ENCODE results near the gene SRL. TPM values are rescaled to one million over a fixed set of nuclear protein-coding genes. Genes with fewer than 3 reads are reported as not detected.

SRL gene
- total and polyA plus RNA-seq, 2 of the 4 experiments (the other 2 are of a cell fraction): under 0.01 to 0.14 TPM

DNA sequence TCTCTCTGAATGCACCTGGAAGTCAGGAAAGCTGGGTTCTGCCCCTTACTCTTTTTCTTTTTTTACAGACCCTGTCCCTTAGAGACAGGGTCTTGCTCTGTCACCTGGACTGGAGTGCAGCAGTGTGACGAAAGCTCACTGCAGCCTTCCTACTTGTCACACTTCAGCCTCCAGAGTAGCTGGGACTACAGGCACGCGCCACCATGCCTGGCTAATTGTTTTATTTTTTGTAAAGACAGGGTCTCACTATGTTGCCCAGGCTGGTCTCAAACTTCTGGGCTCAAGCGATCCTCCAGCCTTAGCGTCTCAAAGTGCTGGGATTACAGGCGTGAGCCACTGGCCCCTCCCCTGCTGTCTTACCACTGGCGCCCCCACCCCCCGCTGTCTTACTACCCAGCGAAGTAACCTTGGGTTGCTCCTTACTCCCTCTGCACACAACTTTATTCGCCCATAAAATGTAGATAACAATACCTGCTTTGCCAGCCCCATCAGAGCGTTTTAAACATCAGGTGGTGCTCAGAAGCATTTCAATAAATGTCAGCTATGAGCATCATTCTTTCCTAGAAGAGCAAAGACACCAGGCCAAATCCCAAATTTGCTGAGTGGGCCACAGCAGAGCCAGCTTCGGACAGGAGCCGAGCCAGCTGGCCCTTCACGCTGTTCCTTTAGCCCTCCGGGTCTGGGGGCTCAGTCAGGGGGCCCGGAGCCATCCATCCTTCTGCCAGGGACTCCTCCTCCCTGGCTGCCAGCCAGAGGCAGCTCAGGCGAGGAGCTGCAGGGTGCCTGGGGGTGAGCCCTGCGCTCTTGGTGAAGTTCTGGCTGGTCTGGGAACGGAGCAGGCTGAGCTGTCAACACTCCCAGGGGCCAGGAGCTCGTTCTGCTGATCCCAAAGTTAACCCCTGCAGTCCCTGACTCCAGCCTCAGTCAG, 24.4 kb downstream of the SRL start:
- ChIA-PET POLR2A (ENCODE audit: unreplicated experiment) (no interaction called here), CTCF (interaction anchor here (1.2 kb wide), 1 partner anchor 36 kb away, joined by 3 read pairs; no protein-coding TSS in a partner anchor)
- Histone ChIP-seq H3K27ac (ENCODE audit: insufficient read depth, low read length) (no peak overlapping the region), H3K9me1 (ENCODE audit: insufficient read depth, low read length) (peaks cover 17% of the 10 kb centered on the region), H2BK120ac (ENCODE audit: low read depth, low read length) (peak overlapping the region; percentile 50; the same call in 1 of the 2 replicates), H4K91ac (ENCODE audit: insufficient read depth, low read depth, low read length) (no peak overlapping the region; the same call in 1 of the 2 replicates), H2BK15ac (ENCODE audit: low read depth, low read length) (peak overlapping the region; percentile 50; the same call in 1 of the 3 replicates), H3K4me2 (ENCODE audit: low read depth, low read length) (no peak overlapping the region), H2AK9ac (replicated peaks; ENCODE audit: low read depth, low read length, poor library complexity) (peak overlapping the region; percentile 1), H3K18ac (ENCODE audit: low read depth, low read length) (peak overlapping the region; percentile 7; the same call in 1 of the 2 replicates), H2AK5ac (ENCODE audit: low read depth, low read length) (peak overlapping the region; percentile 82), H3K4ac (ENCODE audit: low read depth, low read length) (peak overlapping the region; percentile 10; the same call in 1 of the 2 replicates), H4K20me1 (ENCODE audit: insufficient read depth, low read length) (no peaks in the 10 kb centered on the region), H3K14ac (replicated peaks; ENCODE audit: low read depth, low read length) (peak overlapping the region; percentile 42; the same call in 1 of the 2 replicates), H3K36me3 (ENCODE audit: control insufficient read depth, insufficient read depth, low read length) (no peaks in the 10 kb centered on the region), H2BK20ac (ENCODE audit: low read depth, low read length) (0 out of 2 replicates have a peak overlapping the region, but pooled peaks have one; percentile 34), H3K27me3 (ENCODE audit: control insufficient read depth, insufficient read depth, low read length) (no peaks in the 10 kb centered on the region), H3K4me3 (ENCODE audit: insufficient read depth, low read depth, low read length) (no peak overlapping the region), H3K79me1 (ENCODE audit: low read depth in 1 of 2, low read length in 2 of 2) (peaks cover 0 to 7% of the 10 kb centered on the region in 2 experiments; a peak in 2 of 4 replicates), H3K9me3 (ENCODE audit: control insufficient read depth, insufficient read depth, low read length) (peaks cover 3% of the 10 kb centered on the region; the same call in 1 of the 2 replicates), H3K9ac (ENCODE audit: low read depth, low read length) (no peak overlapping the region), H2AFZ (replicated peaks; ENCODE audit: low read length, poor library complexity) (peak overlapping the region; percentile 86), H3K23ac (ENCODE audit: low read depth, low read length) (no peak overlapping the region), H4K5ac (ENCODE audit: low read depth, low read length) (peak overlapping the region; percentile 5; the same call in 1 of the 2 replicates), H3K56ac (ENCODE audit: extremely low read depth, insufficient read depth, low read length) (no peak overlapping the region), H3K4me1 (ENCODE audit: control insufficient read depth, insufficient read depth, low read length) (peaks cover 27% of the 10 kb centered on the region), H4K8ac (ENCODE audit: low read depth in 2 of 2, low read length in 2 of 2) (peak overlapping the region in 1 of 2 experiments; percentile 35; a peak in 1 of 4 replicates), H2BK5ac (ENCODE audit: low read depth, low read length, poor library complexity, severe bottlenecking) (no peak overlapping the region)
- WGBS, 2 experiments (ENCODE audit: extremely low coverage in 2 of 2, insufficient read length in 1 of 2): 37% methylated on average over 13 of the region's 20 CpGs; no CpG with 5 or more reads in 1 of the 2 experiments
- intact Hi-C loops (cut with micrococcal nuclease) (no loop called here), dilution Hi-C loops (cut with HindIII; ENCODE audit: low sequenced_read_pairs, unreplicated experiment) (no loop called here), in situ Hi-C loops (cut with MboI; ENCODE audit: low sequenced_read_pairs) (no loop called here)
- DNase-seq (peak; percentile 27), ATAC-seq (ENCODE audit: low read depth) (0 out of 2 replicates have a peak, but pooled peaks have one; percentile 9)
- no TSS peak for BruUV-seq (replicated peaks)
- TF ChIP-seq, protein P1, sequence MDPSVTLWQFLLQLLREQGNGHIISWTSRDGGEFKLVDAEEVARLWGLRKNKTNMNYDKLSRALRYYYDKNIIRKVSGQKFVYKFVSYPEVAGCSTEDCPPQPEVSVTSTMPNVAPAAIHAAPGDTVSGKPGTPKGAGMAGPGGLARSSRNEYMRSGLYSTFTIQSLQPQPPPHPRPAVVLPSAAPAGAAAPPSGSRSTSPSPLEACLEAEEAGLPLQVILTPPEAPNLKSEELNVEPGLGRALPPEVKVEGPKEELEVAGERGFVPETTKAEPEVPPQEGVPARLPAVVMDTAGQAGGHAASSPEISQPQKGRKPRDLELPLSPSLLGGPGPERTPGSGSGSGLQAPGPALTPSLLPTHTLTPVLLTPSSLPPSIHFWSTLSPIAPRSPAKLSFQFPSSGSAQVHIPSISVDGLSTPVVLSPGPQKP (IDR thresholded peaks at IDR 0.05; ENCODE audit: borderline replicate concordance, low read depth, low read length): no peak
- TF ChIP-seq FOS (IDR thresholded peaks at IDR 0.05; ENCODE audit: low read depth, low read length): no peak
- TF ChIP-seq RAD21 (IDR thresholded peaks at IDR 0.05; ENCODE audit: low read length): no peak
- TF ChIP-seq RCOR1 (IDR thresholded peaks at IDR 0.05; ENCODE audit: insufficient replicate concordance, low read length): no peak
- TF ChIP-seq, protein P2, sequence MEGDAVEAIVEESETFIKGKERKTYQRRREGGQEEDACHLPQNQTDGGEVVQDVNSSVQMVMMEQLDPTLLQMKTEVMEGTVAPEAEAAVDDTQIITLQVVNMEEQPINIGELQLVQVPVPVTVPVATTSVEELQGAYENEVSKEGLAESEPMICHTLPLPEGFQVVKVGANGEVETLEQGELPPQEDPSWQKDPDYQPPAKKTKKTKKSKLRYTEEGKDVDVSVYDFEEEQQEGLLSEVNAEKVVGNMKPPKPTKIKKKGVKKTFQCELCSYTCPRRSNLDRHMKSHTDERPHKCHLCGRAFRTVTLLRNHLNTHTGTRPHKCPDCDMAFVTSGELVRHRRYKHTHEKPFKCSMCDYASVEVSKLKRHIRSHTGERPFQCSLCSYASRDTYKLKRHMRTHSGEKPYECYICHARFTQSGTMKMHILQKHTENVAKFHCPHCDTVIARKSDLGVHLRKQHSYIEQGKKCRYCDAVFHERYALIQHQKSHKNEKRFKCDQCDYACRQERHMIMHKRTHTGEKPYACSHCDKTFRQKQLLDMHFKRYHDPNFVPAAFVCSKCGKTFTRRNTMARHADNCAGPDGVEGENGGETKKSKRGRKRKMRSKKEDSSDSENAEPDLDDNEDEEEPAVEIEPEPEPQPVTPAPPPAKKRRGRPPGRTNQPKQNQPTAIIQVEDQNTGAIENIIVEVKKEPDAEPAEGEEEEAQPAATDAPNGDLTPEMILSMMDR (conservative IDR thresholded peaks at IDR 0.05; ENCODE audit: low read depth, low read length): no peak
- TF ChIP-seq CHD1 (IDR thresholded peaks at IDR 0.05; ENCODE audit: low read depth, low read length): no peak
- TF ChIP-seq MAFK (IDR thresholded peaks at IDR 0.05; ENCODE audit: low read depth, low read length): no peak
- TF ChIP-seq MAZ (IDR thresholded peaks at IDR 0.05; ENCODE audit: borderline replicate concordance, low read depth, low read length): no peak
- TF ChIP-seq NFE2L2 (IDR thresholded peaks at IDR 0.05; ENCODE audit: low read depth, low read length): no peak
- TF ChIP-seq SMC3 (IDR thresholded peaks at IDR 0.05; ENCODE audit: low read depth, low read length): no peak
- TF ChIP-seq, protein P3, sequence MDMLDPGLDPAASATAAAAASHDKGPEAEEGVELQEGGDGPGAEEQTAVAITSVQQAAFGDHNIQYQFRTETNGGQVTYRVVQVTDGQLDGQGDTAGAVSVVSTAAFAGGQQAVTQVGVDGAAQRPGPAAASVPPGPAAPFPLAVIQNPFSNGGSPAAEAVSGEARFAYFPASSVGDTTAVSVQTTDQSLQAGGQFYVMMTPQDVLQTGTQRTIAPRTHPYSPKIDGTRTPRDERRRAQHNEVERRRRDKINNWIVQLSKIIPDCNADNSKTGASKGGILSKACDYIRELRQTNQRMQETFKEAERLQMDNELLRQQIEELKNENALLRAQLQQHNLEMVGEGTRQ (IDR thresholded peaks at IDR 0.05; ENCODE audit: low read depth, low read length): no peak
- TF ChIP-seq POLR2A (IDR thresholded peaks at IDR 0.05; ENCODE audit: low read depth, low read length): no peak
- no peak for TF ChIP-seq MXI1 (IDR thresholded peaks at IDR 0.05; ENCODE audit: borderline replicate concordance, low read depth, low read length)
